IMR-90 (cell line): ENCODE data around the gene GRID1. TPM values are rescaled to one million over a fixed set of nuclear protein-coding genes. Genes with fewer than 3 reads are reported as not detected.

Source experiments
- ATAC-seq: fragments of 200-7000 bp; cut with Tn5 transposase; 2 replicates; pipeline ENCODE4 v1.9.1; 2020; ENCODE audit warnings: low read depth, mild to moderate bottlenecking, moderate library complexity
- BruUV-seq: library from RNA; stranded (reverse); fragments of 400-500 nt; replicated peaks from 2 replicates; lab custom pipeline; 2021; lab: Mats Ljungman, UMichigan
- CTCF ChIA-PET: fragments of 300-600 bp; formaldehyde crosslinking; extraction: SDS; loops from one replicate; lab custom pipeline; 2021; ENCODE audit warnings: antibody characterized with exemption; lab: Yijun Ruan, JAX
- POLR2A ChIA-PET: fragments of 300-600 bp; sonication (Branson Sonifier 250); formaldehyde crosslinking; loops from one replicate; lab custom pipeline; 2022; ENCODE audit warnings: antibody characterized with exemption; ENCODE audit not compliant: unreplicated experiment; lab: Charles Lee
- DNase-seq: peaks from one replicate; pipeline ENCODE4 v3.0.0; 2013
- H2AFZ ChIP-seq: replicated peaks from 2 replicates; pipeline ENCODE3; 2013; ENCODE audit warnings: low read length, mild to moderate bottlenecking; ENCODE audit not compliant: poor library complexity
- H2AK5ac ChIP-seq: 2 replicates; pipeline ENCODE4 v1.6.1; 2013; ENCODE audit warnings: low read depth, low read length, inconsistent platforms
- H2AK9ac ChIP-seq: replicated peaks from 2 replicates; pipeline ENCODE3; 2013; ENCODE audit warnings: mild to moderate bottlenecking, low read depth, low read length, moderate library complexity; ENCODE audit not compliant: poor library complexity
- H2BK120ac ChIP-seq: 2 replicates; pipeline ENCODE4 v1.6.1; 2013; ENCODE audit warnings: low read depth, low read length, inconsistent platforms
- H2BK15ac ChIP-seq: 3 replicates; pipeline ENCODE4 v1.6.1; 2013; ENCODE audit warnings: low read depth, low read length, inconsistent platforms
- H2BK20ac ChIP-seq: 2 replicates; pipeline ENCODE4 v1.6.1; 2013; ENCODE audit warnings: low read depth, mild to moderate bottlenecking, inconsistent platforms, low read length, moderate library complexity
- H2BK5ac ChIP-seq: 2 replicates; pipeline ENCODE4 v1.6.1; 2013; ENCODE audit warnings: mild to moderate bottlenecking, low read depth, low read length, inconsistent platforms; ENCODE audit not compliant: poor library complexity, severe bottlenecking
- H3K14ac ChIP-seq: replicated peaks from 2 replicates; pipeline ENCODE4 v1.6.1; 2013; ENCODE audit warnings: low read depth, low read length, inconsistent platforms
- H3K18ac ChIP-seq: 2 replicates; pipeline ENCODE4 v1.6.1; 2013; ENCODE audit warnings: low read depth, low read length, control low read depth
- H3K23ac ChIP-seq: 2 replicates; pipeline ENCODE4 v1.6.1; 2013; ENCODE audit warnings: low read depth, low read length, inconsistent platforms
- H3K27ac ChIP-seq: 2 replicates; pipeline ENCODE4 v1.5.1; 2013; ENCODE audit warnings: mild to moderate bottlenecking, control low read depth, low read length; ENCODE audit not compliant: insufficient read depth
- H3K27me3 ChIP-seq: 2 replicates; pipeline ENCODE4 v1.6.1; 2013; ENCODE audit warnings: low read length; ENCODE audit not compliant: control insufficient read depth, insufficient read depth
- H3K36me3 ChIP-seq: 2 replicates; pipeline ENCODE4 v1.6.1; 2013; ENCODE audit warnings: low read length, mixed read lengths; ENCODE audit not compliant: control insufficient read depth, insufficient read depth
- H3K4ac ChIP-seq: 2 replicates; pipeline ENCODE4 v1.6.1; 2013; ENCODE audit warnings: low read depth, low read length, inconsistent platforms
- H3K4me1 ChIP-seq: 2 replicates; pipeline ENCODE4 v1.6.1; 2013; ENCODE audit warnings: low read length, mixed read lengths; ENCODE audit not compliant: control insufficient read depth, insufficient read depth
- H3K4me2 ChIP-seq: 2 replicates; pipeline ENCODE4 v1.6.1; 2013; ENCODE audit warnings: low read depth, mild to moderate bottlenecking, control low read depth, low read length, moderate library complexity
- H3K4me3 ChIP-seq: 2 replicates; pipeline ENCODE4 v1.5.1; 2013; ENCODE audit warnings: low read depth, mild to moderate bottlenecking, control low read depth, low read length, moderate library complexity; ENCODE audit not compliant: insufficient read depth
- H3K56ac ChIP-seq: 2 replicates; pipeline ENCODE4 v1.6.1; 2013; ENCODE audit warnings: low read length, inconsistent platforms; ENCODE audit not compliant: insufficient read depth; ENCODE audit errors: extremely low read depth
- H3K79me1 ChIP-seq, 2 experiments: 2 replicates each; pipeline ENCODE4 v1.6.1; 2013; ENCODE audit warnings: low read length in 2 of 2, inconsistent platforms in 1 of 2, low read depth in 1 of 2
- H3K9ac ChIP-seq: 2 replicates; pipeline ENCODE4 v1.6.1; 2013; ENCODE audit warnings: low read depth, low read length, control low read depth
- H3K9me1 ChIP-seq: 2 replicates; pipeline ENCODE4 v1.6.1; 2013; ENCODE audit warnings: low read length, inconsistent platforms; ENCODE audit not compliant: insufficient read depth
- H3K9me3 ChIP-seq: 2 replicates; pipeline ENCODE4 v1.6.1; 2013; ENCODE audit warnings: low read length; ENCODE audit not compliant: control insufficient read depth, insufficient read depth
- H4K20me1 ChIP-seq: 2 replicates; pipeline ENCODE4 v1.6.1; 2013; ENCODE audit warnings: low read length, inconsistent platforms; ENCODE audit not compliant: insufficient read depth
- H4K5ac ChIP-seq: 2 replicates; pipeline ENCODE4 v1.6.1; 2013; ENCODE audit warnings: mild to moderate bottlenecking, low read depth, low read length, control low read depth
- H4K8ac ChIP-seq, 2 experiments: 2 replicates each; pipeline ENCODE4 v1.6.1; 2013; ENCODE audit warnings: low read depth in 2 of 2, low read length in 2 of 2, control low read depth in 1 of 2, inconsistent platforms in 1 of 2
- H4K91ac ChIP-seq: 2 replicates; pipeline ENCODE4 v1.6.1; 2013; ENCODE audit warnings: low read depth, low read length, inconsistent platforms; ENCODE audit not compliant: insufficient read depth
- MAFK ChIP-seq: IDR thresholded peaks from 2 replicates; pipeline ENCODE4 v1.6.1; 2012; ENCODE audit warnings: low read depth, low read length, improper control_type of control experiment
- RAD21 ChIP-seq: IDR thresholded peaks from 2 replicates; pipeline ENCODE4 v1.6.1; 2012; ENCODE audit warnings: low read length, improper control_type of control experiment
- WGBS, 2 experiments: methylation state at CpG; one replicate each; pipeline versions ENCODE4 v1.1.5 to v1.1.7; 2013; ENCODE audit warnings: missing lambda C conversion rate in 2 of 2; ENCODE audit not compliant: insufficient read length in 1 of 2; ENCODE audit errors: extremely low coverage in 2 of 2; 5-methylcytosine and 5-hydroxymethylcytosine counted together
- dilution Hi-C: fragments of 300-500 bp; cut with HindIII; formaldehyde crosslinking; loops from one replicate; pipeline ENCODE4 v1.14.3; 2018; ENCODE audit warnings: low sequenced_read_pairs; ENCODE audit not compliant: unreplicated experiment
- in situ Hi-C: fragments of 300-500 bp; cut with MboI; formaldehyde crosslinking; loops from 3 replicates; pipeline ENCODE4 v1.14.3; 2019; ENCODE audit warnings: low sequenced_read_pairs, inconsistent platforms, mixed read lengths
- intact Hi-C: fragments of 100-400 bp; cut with micrococcal nuclease; formaldehyde crosslinking; loops from 2 replicates; pipeline ENCODE4 v1.10.0; 2022
- polyA plus RNA-seq, 3 experiments: library from polyadenylated mRNA; depleted of rRNA; stranded (reverse); fragments of >200 nt; gene quantifications; 2 replicates each; pipeline ENCODE4 v1.2.3, GENCODE V29; 2012; ENCODE audit warnings: low replicate concordance in 1 of 3
- total RNA-seq: library from RNA; depleted of rRNA; stranded (reverse); fragments of >200 nt; gene quantifications from 2 replicates; pipeline ENCODE4 v1.2.3, GENCODE V29; 2012
- TF ChIP-seq, protein P1 (sequence below): fragments of 150-350 bp; IDR thresholded peaks from 2 replicates; pipeline ENCODE4 v1.6.1; 2016; ENCODE audit warnings: low read depth, mild to moderate bottlenecking, low read length, moderate library complexity, borderline replicate concordance
- TF ChIP-seq, protein P2 (sequence below): fragments of 150-350 bp; IDR thresholded peaks from 2 replicates; pipeline ENCODE4 v1.6.1; 2017; ENCODE audit warnings: mild to moderate bottlenecking, antibody characterized with exemption, low read length, low read depth

The GRID1 gene
- total and polyA plus RNA-seq, 2 of the 4 experiments (the other 2 are of a cell fraction), result not detected

DNA sequence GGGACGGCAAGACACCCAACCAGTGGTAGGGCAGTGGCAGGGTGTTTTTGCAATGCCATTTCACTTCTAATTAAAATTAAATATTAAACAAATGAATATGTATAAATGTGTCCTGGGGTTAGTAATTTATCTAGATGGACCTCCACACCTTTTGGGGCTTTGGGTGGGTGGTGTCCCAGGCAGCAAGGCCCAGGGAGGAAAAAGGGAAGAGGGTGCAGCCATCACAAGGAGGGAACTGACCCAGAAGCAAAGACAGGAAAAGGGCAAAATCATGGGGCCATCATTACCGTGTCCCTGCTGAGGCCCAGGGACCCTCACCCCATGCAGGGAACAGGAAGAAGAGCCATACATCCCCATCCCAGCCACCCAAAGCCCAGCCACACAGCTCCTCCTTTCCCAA is 204.6 kb downstream of the GRID1 start:
- no peak overlapping the region for H2BK15ac ChIP-seq
- no peak overlapping the region for H4K8ac ChIP-seq
- H2BK5ac ChIP-seq, result no peak overlapping the region
- no peak overlapping the region for H3K4ac ChIP-seq
- no peak overlapping the region for H2BK20ac ChIP-seq
- BruUV-seq, result no TSS peak
- H2AK9ac ChIP-seq, result no peak overlapping the region
- H3K79me1 ChIP-seq, result no peaks in the 10 kb centered on the region
- H3K23ac ChIP-seq, result no peak overlapping the region
- no peak overlapping the region for H3K4me2 ChIP-seq
- ATAC-seq, result no peak
- TF ChIP-seq, protein P1, sequence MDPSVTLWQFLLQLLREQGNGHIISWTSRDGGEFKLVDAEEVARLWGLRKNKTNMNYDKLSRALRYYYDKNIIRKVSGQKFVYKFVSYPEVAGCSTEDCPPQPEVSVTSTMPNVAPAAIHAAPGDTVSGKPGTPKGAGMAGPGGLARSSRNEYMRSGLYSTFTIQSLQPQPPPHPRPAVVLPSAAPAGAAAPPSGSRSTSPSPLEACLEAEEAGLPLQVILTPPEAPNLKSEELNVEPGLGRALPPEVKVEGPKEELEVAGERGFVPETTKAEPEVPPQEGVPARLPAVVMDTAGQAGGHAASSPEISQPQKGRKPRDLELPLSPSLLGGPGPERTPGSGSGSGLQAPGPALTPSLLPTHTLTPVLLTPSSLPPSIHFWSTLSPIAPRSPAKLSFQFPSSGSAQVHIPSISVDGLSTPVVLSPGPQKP, result no peak
- TF ChIP-seq RAD21 (no peak), MAFK (no peak)
- TF ChIP-seq, protein P2, sequence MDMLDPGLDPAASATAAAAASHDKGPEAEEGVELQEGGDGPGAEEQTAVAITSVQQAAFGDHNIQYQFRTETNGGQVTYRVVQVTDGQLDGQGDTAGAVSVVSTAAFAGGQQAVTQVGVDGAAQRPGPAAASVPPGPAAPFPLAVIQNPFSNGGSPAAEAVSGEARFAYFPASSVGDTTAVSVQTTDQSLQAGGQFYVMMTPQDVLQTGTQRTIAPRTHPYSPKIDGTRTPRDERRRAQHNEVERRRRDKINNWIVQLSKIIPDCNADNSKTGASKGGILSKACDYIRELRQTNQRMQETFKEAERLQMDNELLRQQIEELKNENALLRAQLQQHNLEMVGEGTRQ, result no peak
- intact Hi-C loops (no loop called here), in situ Hi-C loops (no loop called here), dilution Hi-C loops (no loop called here)
- no peak overlapping the region for H3K9ac ChIP-seq
- H3K56ac ChIP-seq, result no peak overlapping the region
- H3K9me3 ChIP-seq, result no peaks in the 10 kb centered on the region
- H2BK120ac ChIP-seq, result no peak overlapping the region
- no peak overlapping the region for H4K91ac ChIP-seq
- POLR2A ChIA-PET, result no interaction called here
- WGBS, 2 experiments, result no CpG with 5 or more reads among the region's 2 CpGs
- no peak overlapping the region for H3K14ac ChIP-seq
- no peaks in the 10 kb centered on the region for H4K20me1 ChIP-seq
- H3K27me3 ChIP-seq, result no peaks in the 10 kb centered on the region
- H3K9me1 ChIP-seq, result no peaks in the 10 kb centered on the region
- H3K4me3 ChIP-seq, result no peak overlapping the region
- no peaks in the 10 kb centered on the region for H3K36me3 ChIP-seq
- no peak overlapping the region for H2AK5ac ChIP-seq
- DNase-seq, result no peak
- H3K18ac ChIP-seq, result no peak overlapping the region
- H3K4me1 ChIP-seq, result no peaks in the 10 kb centered on the region
- H3K27ac ChIP-seq, result no peak overlapping the region
- H4K5ac ChIP-seq, result no peak overlapping the region
- CTCF ChIA-PET, result no interaction called here
- no peak overlapping the region for H2AFZ ChIP-seq
